GM18508 (cell line): Measurements from ENCODE around the gene ASRGL1.

Experiments
- ATAC-seq: cut with Tn5 transposase; IDR thresholded peaks from one replicate; pipeline ENCODE4 v1.9.1; 2021; ENCODE audit warnings: moderate number of reproducible peaks; ENCODE audit not compliant: insufficient read depth, unreplicated experiment

The ASRGL1 gene

DNA sequence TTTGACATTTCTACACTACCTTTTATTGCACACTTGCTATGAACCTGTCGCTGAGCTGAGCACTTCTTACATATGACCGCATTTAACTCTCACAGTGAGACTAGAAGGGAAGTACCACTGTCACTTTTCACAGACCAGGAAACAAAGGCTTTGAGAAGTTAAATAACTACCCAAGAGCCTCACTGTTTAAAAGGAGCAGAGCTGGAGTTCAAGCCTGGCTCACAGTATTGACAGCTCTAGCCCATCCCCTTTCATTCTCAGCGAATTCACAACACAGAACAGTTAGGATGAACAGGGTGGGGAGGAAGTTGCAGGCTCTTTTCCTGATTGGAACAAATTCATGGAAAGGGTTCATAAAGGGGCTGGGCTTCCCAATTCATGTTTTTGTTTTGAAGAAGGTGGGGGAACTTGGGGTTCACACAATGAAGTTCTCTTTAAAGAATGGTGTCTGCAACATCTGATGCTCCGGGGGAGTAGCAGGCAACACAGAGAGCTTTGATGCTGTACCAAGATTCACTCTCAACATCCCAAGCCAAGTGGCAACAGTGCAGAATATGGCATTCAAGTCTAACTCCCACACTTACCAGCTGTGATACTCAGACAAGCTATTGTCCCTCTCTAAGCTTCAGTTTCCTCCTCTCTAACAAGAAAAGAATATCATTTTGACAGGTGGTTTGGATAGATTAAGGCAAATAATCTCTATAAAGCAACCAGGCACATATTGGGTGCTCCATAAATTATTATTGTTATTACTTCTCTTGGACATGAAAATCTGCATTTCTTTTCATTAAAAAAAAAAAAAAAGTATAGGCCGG, 98.8 kb downstream of the ASRGL1 start:
- ATAC-seq: no peak

DNA sequence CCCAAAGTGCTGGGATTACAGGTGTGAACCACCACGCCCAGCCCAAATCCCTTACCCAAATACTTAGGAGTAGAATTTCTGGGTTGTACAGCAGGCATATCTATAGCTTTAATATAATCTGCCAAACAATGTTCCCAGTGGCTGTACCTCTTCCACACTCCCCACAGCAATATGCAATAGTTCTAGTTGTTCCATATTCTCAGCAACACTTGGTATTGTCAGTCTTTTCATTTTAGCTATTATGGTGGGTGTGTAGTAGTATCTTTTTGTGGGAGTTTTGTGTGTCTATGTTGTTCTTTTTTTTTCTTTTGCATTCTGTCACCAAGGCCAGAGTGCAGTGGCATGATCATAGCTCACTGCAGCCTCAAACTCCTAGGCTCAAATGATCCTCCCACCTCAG, 100.4 kb downstream of the ASRGL1 start:
- ATAC-seq: no peak

DNA sequence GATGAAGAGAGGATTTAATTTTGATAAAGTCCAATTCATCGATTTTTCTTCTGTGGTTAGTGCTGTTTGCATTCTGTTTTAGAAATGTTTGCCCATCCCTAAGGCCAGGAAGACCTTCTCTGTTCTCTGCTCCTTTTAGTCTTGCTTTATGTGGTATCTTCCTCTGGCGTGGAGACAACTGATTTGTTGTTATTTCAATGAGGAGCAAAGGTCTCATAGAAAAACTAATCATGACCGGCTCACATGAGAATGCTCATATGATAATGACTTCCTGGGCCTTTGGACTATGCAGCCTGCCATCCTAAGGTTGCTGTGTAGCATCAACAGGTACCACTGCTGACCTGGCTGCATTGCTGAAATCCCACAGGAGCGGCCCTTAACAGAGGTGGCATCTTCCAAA, 101.4 kb downstream of the ASRGL1 start:
- no peak for ATAC-seq

DNA sequence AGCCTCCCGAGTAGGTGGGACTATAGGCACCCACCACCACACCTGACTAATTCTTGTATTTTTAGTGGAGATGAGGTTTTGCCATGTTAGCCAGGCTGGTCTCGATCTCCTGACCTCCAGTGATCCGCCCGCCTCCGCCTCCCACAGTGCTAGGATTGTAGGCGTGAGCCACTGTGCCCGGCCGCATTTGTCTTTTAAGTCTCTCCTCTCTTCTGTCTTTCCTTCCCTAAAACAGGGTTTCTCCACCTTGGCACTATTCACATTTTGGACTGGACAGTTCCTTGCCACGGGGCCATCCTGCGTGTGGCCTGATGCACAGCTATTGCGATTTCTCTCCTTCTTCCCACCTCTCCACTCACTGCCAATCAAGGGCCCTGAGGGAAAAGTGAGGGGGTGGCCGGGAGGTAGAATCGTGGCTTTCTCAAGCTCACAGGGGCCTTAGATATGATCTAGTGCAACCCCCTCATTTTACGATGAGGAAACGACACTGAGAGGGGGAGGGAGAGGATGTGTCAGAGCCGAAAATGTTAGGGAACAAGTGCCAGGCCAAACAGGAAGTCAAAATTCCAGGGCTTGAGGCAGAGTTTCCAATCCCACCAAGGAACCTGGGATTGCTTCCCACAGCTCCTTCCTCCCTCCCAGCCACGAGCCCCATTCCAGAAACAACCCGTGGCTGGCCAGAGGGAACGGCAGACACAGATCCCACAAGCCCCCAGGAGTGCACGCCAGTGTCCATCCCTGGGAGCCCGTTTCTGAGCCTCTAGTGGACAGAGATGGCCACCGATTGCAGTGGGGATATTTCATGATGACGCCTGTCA, 102.7 kb downstream of the ASRGL1 start:
- no peak for ATAC-seq
